GM18868 (cell line): ENCODE results near the gene DLGAP1.
A peak's percentile ranks its signal among the peaks of the same experiment; 100 is the strongest.

Experiments
- ATAC-seq: cut with Tn5 transposase; IDR thresholded peaks from one replicate; pipeline ENCODE4 v1.9.1; 2021; ENCODE audit warnings: mild to moderate bottlenecking, moderate library complexity; ENCODE audit not compliant: unreplicated experiment

Gene DLGAP1

DNA sequence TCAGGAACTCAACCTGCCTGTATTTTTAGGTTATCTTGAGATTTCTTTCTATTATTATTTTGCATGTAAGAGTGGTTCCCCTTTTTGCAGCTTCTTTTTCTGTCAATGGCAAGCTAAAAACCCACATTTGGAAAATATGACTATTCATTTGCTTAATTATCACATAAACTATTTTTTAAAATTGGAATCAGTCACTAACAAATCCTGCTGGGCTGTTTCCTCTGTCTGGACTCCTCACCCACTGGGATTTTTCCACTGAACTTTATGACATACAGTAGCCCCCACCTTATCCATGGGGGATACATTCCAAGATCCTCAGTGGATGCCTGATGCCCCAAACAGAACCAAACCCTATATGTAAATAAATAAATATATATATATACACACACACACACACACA is 447.3 kb downstream of the DLGAP1 start:
- ATAC-seq = no peak

DNA sequence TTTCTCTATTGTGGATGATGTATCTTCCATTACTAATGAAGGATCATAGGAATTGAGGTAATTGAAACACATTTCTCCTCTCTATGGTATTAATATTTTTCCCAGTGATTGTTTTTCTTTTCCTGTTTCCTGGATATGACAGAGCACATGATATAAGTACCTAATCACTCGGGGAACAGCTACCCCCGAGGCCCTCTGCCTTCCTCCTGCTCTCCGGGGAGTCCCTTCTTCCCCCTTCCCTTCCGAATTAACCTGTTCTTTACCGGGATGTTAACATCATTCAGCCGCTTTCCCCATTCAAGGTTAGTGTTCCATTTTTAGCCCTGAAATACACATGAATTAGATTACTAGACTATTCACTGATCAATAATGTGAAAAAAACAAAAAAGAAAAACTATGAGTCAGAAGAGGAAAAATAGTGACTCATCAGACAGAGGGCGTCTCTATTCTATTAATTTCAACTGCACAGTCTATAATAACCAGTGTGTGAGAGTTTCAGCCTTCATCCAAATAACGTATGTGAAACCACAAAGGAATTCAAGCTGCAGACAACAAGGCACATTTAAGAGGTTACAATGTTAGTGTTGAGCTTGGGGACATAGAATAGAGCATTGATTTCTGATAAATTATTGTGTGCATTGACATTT is 450.8 kb downstream of the DLGAP1 start:
- peak; percentile 40 for ATAC-seq

DNA sequence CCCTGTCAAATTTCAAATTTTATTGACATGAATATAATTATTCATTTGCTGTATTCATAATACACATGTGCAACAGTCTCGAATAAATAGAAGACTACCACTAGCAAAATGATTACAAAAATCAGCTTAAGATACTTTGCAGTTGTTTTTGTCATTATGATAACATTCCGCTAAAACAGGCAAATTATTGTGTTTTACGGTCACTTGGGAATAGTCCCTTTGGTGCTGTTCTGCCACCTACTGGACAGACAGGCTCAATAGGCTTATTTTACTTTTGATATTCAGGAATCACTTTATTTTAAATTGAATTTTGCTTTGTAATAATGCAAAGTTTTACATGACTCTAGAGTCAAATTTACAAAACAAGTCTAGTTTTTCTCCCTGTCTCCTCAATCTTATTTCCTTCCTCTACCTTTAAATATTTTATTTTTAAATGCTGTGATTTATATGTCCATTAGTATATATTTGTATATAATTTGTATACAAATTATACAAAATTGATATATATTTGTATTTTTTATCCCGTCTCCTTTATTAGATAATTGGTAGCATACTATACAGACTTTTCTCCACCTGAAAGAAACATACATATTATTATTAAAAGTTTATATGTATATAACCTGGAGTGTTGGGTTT is 456.3 kb downstream of the DLGAP1 start:
- ATAC-seq = peak; percentile 52

DNA sequence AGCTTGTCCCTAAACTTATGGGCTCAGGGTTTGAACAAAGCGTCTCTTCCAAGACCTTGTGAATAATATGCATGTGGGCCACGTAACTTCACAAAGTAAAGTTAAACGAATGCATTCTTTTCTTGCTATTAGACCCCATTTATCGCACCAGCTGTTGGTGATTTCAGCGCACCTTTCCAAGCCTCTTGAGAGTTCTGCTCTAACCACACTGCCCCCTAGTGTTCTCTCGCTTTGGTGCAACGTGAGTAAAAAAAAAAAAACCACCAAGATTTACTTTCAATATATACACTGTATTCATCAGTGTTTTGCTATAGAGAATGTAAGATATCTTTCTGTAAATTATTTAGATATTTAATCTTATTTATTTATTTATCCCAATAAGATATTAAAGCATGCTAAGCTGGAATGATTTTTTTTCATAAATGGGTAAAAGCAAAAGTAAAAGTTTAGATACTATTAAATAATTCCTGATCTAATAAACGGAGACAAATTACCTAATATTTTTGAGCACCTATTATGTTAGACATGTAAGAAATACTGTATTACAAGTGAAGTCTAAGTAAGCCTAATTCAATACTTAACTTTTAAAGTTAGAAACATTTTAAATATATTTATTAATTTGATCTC is 459.5 kb downstream of the DLGAP1 start:
- ATAC-seq = peak; percentile 78

DNA sequence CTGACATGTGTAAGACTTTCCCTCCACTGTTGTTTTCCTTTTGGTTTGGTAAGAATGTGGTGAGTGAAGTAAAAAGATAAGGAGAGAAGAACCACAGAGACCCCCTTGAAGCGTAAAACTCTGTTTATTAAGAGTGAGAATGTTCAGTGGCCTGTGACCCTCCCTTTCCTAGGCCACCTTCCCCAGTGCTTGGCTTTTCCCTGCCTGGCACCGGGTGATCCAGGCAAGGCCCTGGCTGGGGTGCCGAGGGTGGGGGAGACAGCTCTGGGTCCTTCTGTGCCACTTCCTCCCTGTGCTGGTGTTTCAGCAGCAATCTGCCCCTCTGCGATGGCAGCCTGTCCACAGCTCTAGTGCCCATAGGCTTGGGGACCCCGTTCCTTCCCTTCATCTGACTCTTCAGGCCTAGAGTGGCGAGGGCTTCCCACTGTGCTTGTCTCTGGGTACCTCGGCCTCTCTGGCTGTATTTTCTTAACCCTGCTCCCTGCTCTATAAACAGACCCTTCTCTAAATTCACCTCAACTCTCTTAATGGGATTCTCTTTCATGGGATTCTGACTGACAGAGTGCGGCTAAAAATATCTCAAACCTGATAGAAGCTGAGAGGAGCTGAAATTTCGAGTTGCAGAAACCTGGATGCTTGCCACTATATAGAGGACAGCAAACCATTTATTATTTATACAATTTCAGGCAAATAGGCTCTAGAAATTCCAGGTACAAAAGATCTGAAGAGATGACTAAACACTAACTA is 461.0 kb downstream of the DLGAP1 start:
- no peak for ATAC-seq

DNA sequence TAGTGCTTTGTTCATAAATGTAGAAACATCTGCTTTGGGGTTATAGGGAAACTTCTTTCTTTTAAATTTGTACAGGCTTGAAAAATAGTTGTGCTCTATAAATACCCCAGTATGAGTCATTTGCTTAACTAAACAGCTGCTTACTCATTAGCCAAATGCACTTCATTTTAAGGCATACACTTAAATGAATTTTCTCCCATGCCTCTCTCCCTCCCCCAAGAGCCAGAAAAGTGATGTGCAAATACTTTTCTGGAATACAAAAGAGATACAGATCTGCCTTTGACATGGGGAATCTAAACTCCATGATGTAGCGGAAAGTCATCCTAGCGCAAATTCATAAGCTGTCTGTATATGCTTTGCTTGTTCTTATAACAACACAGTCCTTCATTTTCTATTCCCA is 469.4 kb downstream of the DLGAP1 start:
- no peak for ATAC-seq

DNA sequence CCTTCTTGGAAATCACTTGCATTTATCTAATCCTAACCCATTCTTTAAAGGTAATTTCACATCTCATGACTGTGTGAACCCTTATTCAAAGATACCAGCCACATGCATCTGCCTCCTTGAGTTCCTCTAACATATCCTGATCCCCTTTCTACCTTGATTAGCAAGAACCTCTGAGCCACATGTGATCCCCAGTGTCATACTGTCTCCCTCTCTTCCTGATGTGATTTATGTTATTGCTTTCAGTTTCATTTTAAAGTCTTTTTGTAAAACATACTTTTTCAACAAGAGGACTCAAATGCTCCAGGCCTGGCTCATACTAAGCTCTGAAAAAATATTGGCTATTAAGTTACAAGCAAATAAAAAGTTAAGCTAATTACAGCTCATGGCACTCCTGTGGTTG is 470.1 kb downstream of the DLGAP1 start:
- no peak for ATAC-seq

DNA sequence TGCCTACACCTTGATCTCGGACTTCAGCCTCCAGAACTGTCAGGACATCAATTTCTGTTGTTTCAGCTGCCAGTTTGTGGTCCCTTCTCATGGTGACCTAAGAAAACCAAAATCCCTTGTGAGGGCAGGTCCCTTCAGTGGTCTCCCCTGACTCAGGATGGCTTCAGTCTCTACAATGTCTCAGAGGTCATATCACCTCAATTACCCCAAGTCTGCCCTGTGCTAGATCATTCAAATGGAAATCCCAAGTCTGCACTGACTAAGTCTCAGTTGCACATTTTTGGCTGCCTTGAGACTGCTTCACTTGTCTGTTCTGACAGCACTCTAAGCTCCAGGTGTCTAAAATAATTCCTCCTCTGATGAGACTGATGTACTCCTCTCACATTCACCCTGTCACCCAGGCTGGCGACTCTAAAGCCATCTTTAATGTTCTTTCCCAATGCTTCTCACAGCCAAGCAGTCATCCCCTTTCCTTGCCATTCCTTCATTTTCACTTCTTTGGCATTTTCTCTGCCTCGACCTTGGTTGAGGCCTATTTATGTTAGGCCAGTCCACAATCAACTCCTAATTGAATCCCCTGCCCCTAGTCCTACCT is 470.8 kb downstream of the DLGAP1 start:
- no peak for ATAC-seq

DNA sequence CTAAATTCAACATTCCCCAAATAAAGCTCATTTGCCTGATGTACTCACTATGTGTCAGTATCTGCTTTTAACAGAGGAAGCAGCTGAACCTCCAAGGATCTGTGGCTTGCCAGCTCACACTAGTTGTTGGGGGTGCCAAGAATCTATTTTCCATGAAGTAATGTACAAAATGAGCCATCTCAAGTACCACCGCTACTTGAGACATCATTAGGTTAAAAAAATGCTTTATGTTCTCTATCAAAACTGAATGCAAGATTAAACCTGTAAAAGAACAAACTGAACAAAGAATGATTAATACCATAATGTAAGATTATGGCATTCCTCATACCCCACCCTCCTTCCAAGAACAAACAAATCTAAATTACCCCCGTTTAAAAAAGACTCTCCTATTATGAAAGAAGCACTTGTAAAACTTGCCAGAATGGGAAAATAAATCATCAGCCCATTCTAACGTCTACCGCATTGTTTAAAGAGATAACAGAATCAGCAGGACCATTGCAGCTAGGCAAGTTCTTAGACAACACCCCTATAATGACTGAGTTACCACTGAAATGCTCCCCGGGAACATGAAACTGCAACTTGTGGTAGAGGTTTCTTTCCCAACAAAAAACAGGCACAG is 471.6 kb downstream of the DLGAP1 start:
- no peak for ATAC-seq

DNA sequence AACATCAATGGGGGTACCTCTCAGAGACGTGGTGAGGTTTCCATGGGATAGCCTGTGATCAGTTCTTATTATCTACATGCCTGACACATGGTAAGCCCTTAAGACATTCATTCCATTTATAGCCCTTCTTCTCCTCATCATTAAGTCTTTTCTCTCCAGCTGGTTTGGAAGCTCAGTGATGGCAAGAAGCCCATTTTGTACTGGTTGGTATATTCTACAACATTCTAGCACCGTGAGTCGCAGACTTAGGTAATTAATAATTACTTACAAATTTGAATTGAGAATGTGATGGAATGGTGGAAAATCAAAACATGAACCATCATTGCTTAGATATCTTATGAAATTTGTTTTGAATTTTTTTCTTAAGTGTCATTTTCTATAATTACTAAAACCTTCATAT is 472.6 kb downstream of the DLGAP1 start:
- no peak for ATAC-seq

DNA sequence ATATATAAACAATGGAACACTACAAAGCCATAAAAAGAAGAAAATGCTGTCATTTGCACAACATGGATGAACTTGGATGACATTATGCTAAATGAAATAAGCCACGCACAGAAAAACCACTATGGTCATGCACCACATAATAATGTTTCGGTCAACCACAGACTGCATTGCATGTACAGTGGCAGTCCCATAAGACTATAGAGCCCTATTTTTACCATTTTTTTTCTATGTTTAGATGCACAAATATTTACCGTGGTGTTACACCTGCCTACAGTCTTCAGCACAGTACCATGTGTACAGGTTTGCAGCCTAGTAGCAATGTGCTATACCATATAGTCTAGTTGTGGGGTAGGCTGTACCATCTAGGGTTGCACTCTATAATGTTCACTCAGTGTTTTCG is 476.1 kb downstream of the DLGAP1 start:
- no peak for ATAC-seq

DNA sequence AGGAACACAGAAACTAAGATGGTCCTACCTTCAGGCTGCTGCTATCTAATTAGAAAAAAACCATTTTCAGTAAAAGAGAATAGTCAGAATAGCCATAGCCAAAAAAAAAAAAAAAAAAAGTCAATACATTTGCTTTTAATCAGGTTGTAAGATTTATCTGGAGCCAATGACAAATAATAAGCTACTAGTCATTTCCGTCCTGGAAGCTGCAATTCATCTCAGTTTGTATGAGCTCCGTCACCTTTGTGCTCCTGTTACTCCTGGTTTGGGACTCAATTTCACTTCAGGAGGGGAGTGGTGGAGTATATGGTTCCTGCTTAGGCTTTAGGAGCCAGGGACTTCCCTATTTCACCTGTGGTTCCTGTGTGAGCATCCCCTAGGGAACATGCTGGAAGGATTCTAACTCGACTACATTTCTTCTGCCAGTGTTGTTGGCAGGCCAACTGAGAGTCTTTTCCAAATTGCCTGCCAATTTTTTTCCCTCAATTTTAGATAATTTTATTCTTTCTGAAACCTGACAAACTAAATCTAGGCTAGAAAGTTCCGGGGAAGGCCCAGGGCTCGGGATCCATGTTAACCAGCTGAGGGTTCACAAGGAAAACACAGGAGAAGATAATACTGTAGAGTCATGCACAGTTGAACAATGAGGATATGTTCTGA is 481.8 kb downstream of the DLGAP1 start:
- ATAC-seq = no peak

DNA sequence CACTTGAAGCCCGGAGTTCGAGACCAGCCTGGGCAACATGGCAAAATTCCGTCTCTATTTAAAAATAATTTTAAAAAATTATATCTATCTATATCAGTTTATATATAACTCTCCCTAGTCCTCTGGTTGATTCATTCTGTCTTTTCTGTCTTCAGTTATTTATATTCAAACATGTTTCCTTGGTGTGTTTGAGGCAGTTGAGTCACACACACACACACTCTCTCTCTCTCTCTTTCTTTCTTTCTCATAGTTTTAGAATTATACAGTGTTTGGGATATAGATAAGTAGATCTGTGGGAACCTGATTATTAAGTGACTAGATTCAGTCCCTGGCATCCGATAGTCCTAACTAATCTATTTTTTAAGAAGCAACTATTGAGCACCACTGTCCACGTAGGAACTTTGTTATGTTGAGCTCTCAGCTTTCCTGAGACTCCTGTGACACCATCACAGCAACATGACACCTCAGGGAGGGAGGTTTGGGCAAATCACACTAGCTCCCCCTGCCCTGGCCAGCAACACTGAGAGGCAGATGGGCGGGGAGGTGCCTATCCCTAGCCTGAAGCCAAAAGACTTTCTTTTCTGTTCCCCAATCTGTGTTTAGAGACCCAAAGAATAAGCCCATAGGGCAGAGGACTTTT is 482.7 kb downstream of the DLGAP1 start:
- ATAC-seq = no peak

DNA sequence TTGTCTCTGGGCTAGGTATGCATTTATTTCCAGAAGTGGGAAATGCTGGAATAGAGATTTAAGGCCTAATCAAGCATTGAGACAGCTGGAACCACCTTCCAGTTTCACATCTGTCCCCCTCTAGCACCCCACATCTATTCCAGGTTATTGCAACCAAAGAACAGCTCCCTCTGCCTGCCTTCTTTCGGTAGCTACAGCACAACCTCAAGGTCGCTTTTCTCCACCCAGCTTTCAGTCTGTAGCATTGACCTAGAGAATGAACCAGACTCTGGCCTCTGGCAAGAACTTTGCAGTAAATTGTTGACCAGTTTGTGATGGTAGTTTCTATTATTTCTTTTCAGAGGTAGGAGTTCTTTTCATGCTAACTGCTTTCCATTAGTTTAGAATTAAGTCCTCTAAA is 484.2 kb downstream of the DLGAP1 start:
- ATAC-seq = no peak

DNA sequence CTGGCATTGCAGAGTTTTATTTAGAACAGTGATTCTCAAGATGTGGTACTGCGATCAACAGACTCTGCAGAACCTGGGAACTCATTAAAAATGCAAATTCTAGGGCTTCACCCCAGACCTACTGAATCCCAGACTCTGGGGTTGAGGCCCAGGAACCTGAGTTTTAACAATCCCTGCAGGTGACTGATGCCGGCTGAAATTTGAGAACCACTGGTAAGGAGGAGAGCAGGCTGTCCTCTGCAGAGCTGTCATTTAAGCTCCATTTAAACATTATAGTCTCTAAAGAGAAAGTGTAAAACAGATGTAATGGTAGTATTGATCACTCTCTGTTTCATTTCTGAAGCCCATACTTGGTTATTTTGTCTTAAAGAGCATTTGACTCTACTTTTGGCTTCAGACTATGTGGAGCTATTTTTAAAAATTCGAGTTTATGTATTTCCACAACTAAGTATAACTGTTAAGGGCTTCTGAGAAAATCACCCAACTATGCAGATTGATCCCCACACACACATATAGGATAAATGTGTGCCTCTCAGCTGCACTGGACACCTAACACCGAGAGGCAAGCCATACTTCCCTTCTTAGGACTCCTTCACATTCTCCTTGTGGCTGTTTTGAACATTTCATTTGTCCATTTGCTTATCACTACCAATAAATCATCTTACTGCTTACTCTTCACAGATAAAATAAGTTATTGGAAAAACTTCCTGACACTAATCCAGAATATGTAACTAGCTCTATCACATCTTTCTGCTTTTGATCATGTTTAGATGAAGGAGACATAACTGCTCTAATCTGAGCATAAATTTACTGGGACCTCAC is 487.5 kb downstream of the DLGAP1 start:
- no peak for ATAC-seq

DNA sequence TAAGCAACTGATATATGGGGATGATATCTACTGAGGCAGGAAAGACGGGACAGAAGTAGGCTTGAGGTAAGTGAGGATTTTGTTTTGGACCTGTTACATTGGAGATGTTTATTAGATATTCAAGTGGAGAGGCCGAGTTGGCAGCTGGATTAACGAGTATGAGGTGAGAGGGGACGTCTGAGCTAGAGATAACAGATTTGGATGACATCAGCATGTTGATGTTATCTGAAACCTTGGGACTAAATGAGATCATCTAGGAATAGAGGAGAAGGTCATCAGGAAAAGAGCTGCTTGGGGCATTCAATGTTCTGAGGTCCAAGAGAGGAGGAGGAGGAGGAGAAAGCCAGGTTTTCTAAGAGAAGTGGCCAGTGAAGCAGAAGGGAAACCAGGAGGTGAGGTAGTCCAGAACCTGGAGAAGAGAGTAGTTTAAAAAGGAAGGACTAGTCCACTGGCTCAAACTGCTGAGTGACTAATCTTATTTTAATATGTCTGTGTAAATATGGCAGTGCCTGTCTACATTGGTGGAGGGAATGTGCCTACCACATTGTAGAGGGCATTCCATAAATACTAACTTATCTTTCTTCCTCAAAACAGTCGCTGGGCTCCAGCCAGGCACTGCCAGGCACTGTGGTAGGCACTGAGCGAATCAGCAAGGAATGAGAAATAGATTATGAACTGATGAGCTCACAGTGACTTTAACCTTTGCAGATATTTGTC is 488.3 kb downstream of the DLGAP1 start:
- no peak for ATAC-seq

DNA sequence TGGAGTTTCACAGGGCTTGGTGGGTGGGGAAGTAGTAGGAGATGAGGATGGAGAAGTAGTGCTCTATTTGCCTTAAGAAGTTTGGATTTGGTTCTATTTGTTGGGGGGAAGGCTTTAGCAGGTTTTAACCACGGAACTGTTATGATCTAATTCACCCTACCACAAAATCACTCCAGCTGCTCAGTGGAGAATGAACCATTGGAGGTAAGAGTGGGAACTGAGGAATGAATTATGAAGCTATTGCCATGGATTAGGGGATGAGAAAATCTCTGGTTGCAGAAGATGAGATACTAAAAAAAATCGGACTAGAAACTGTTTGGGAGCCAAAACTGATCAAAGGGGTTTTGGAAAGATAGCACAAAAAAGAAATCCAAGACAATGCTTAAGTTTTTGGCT is 488.9 kb downstream of the DLGAP1 start:
- ATAC-seq = no peak

DNA sequence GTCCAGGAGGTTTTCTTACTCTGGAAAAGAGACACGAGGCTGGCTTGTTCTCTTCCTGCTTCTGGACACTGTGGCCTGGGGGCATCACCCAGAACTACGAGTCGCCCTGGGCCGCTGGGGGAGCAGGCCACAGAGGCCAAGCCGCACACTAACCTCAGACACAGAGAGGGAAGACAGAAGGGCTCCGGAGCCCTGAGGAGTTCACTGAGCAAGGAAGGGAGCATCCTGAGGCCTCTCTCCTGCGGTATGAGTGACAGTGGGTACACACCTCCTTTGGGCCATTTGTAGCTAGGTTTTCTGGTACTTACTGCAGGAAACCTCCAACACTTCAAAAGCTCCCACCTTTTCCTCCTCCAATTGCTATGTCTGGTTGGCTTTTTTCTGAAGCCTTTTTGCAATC is 494.1 kb downstream of the DLGAP1 start:
- no peak for ATAC-seq

DNA sequence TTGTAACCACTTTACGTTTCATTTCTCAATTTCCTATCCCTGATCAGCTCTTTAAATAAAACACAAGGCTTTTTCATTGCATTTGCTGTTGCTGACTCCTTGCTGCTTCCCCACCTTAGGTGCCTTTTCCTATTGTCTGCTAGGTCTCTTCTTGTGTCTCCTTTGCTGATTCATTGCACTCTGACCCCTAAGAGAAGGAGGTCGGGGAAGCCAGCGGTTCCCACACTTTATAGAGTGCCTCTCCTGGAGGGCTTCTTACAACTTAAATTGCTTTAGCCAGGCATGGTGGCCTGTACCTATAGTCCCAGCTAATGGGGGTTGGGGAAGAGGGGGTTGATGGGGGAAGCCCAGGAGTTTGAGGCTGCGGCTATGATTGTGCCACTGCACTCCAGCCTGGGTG is 495.0 kb downstream of the DLGAP1 start:
- ATAC-seq = no peak
